Islet of Langerhans (tissue), 1 donor: ENCODE results near the gene OXER1.
A peak's percentile ranks its signal among the peaks of the same experiment; 100 is the strongest.

ENCODE experiments used
- FAIRE-seq: peaks from one replicate; lab custom pipeline; 2011; peaks lifted over from hg19 to GRCh38; lab: Jason Lieb, UNC

The OXER1 gene

GRCh38 chr2:42764096-42764495 lies at the start of gene OXER1:
TSS of gene OXER1 (minus strand) at chr2:42764135. CDS start at chr2:42764062, 73 bp downstream.
- FAIRE-seq, result no peak

- no peak for FAIRE-seq
These were observed 49.1 kb upstream of the OXER1 start for GRCh38 chr2:42812899-42813479.

DNA sequence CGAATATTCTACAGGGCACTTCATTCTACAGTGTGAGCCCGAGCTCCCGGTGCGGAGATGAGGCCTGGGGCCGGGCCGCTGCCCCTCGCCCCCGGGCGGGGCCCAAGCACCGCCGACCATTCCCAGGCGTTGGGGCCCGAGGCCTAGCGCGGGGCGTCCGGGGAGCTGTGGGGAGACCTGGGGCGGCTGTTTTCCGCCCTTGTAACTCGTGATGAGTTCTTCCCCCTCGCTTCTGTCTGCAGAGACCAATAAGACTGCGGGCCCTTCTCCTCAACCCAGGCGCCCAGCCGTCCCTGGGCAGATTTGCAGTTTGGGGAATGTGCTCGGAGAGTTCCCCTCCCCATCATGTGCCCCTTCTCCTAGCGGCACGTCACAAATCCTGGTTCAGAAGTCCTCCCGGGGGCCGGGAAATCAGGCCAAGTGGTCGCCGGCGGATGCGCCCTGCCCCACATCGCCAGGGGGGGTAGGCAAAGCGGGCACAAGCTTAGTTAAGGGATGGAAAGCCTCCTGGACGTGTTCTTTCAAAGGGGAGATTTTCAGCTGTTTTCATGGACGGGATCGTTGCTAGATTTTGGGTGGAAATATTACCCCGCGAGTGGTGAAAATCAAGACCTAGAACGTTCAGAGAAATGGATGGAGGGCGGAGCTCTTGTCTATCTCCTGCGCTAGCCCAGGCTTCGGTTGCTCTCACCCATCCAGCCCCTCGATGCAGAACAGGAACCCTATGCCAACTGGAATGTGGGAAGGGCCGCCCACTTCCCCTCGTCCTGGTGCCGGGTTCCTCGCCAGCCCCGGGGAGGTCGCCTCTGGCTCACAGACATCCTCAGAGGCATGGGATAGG lies 47.3 kb upstream of the OXER1 start:
- no peak for FAIRE-seq

GRCh38 chr2:42810121-42810970 lies 46.4 kb upstream of the OXER1 start:
- no peak for FAIRE-seq

DNA sequence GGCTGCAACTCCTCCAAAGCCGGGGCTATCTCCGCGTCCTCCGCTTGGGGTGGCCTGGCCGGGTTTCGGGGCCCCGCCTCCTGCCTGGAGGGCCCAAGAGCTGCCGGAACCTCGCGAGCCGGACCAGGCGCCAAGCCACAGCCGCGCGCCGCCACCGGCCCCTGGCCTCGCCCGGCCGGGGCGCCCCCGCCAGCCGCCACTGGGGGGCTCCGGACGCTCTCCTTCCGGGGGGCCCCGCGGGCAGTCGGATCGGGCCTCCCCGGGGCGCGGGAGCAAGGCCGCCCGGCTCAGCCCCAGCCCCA lies 45.8 kb upstream of the OXER1 start:
- no peak for FAIRE-seq

- FAIRE-seq, result peak; percentile 78
These were observed 45.3 kb upstream of the OXER1 start for GRCh38 chr2:42809131-42809818.

GRCh38 chr2:42808301-42808700 lies 44.4 kb upstream of the OXER1 start:
- no peak for FAIRE-seq

GRCh38 chr2:42806786-42807185 lies 42.9 kb upstream of the OXER1 start:
- no peak for FAIRE-seq

- no peak for FAIRE-seq
These were observed 41.0 kb upstream of the OXER1 start for GRCh38 chr2:42804891-42805290.

DNA sequence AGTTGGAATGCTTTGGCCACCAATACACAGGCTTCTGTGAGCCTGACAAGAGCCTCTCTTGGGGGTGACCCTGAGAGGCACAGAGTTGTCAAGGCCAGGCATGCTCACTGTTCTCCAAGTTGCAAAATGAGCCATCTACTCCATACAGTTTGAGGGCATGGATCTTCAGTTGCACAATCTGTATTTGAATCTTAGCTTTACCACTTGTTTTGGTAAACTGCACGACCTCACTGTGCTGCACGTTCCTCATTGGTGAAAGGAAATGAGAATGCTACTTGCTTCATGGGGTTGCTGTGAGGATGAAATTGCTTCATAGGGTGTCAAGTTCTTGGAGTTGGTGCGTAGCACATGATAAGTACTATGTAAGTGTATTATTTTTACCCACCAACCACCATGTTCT lies 40.4 kb upstream of the OXER1 start:
- FAIRE-seq, result no peak

GRCh38 chr2:42802150-42802549 lies 38.2 kb upstream of the OXER1 start:
- no peak for FAIRE-seq

- FAIRE-seq, result no peak
These were observed 37.4 kb upstream of the OXER1 start for GRCh38 chr2:42801381-42801780.

DNA sequence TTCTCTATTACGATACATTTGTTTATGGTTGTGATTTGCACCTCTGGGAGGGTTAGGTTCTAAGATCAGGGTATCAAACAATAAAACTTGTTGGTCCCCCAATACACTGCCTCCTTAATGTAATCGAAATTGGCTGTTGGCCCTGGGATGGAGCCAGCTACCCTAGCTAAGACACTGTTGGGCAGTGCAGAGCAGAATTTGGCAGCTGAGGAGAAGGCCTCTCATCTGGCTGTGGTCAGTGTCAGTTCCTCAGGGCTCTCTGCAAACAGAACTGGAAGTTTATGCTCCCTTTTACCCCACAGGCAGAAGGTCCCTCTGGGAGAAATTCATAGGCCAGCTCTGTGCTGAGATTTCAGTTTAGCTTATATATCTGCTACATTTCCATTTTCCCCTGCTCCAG lies 37.0 kb upstream of the OXER1 start:
- FAIRE-seq, result no peak

DNA sequence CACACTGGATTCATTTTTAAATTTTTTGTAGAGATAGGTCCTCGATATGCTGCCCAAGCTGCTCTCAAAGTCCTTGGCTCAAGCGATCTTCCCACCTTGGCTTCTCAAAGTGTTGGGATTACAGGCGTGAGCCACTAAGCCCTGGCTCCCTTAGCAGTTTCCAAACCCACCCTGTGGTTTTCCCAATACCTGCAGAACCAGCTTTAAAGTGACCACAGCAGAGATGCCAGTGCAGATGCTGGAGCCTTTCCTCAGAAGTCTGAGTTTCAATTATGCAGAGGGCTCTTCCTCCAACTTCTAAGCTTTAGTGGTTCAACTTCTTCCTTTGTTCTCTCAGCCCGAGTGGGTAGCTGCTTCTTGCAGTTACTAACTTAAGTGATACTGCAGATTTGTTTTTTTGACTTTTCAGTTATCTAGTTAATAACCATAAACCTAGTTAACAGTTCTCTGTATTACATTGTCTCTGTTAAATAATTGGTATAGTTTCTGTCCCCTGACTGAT lies 36.6 kb upstream of the OXER1 start:
- FAIRE-seq, result no peak

- FAIRE-seq, result no peak
These were observed 35.9 kb upstream of the OXER1 start for GRCh38 chr2:42799881-42800280.

DNA sequence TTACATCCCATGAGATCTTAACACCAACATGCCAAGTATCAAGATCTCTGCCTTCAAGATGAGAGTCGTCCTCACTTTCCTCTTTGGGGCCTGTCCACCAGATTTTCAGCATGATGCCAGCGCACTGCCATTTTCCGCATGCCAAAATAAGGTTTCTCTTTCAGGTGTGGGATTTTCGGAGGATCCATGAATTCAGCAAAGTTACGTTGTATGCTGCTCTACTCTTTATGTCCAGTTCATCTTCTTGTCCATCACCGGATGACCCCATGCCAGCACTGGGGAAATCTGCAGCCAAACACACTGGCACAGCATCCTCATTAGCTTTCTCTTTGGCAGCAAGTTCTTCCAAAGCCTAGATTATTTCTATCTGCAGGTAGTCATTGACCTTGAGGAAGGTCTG lies 33.3 kb upstream of the OXER1 start:
- no peak for FAIRE-seq

- FAIRE-seq, result no peak
These were observed 32.7 kb upstream of the OXER1 start for GRCh38 chr2:42796427-42797248.

DNA sequence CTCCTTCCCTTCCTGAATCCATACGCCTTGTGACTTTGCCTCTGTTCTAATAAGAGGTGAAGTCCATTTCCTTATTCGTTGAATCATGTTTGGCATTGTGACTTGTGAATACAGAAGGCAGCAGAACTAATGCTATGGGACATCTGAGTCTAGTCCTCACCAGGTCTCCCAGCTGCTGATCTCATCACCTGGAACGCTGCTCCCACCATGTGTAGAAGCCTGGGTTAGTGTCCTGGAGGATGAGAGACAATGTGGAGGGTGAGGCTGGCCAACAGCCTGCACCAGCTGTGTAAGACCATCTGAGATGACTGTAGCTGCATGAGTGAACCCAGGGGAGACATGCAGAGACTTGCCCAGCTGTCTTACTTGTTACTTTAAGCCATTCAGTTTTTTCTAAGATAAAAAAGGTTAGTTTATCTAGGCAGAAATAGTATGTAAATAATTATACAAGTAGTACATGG lies 31.9 kb upstream of the OXER1 start:
- no peak for FAIRE-seq

GRCh38 chr2:42795275-42795674 lies 31.3 kb upstream of the OXER1 start:
- FAIRE-seq, result no peak

GRCh38 chr2:42794271-42795046 lies 30.5 kb upstream of the OXER1 start:
- no peak for FAIRE-seq
